Midbrain (tissue), 1 donor: ENCODE measurements around the gene EYS.
"Not testable (repeated sequence)": the region's sequence is repeated elsewhere in the genome, so short reads cannot be mapped to it uniquely, and the experiment has no call there.

Source experiments
- DNase-seq: peaks from one replicate; lab custom pipeline; 2025; lab: John Stamatoyannopoulos, UW

The EYS gene

DNA sequence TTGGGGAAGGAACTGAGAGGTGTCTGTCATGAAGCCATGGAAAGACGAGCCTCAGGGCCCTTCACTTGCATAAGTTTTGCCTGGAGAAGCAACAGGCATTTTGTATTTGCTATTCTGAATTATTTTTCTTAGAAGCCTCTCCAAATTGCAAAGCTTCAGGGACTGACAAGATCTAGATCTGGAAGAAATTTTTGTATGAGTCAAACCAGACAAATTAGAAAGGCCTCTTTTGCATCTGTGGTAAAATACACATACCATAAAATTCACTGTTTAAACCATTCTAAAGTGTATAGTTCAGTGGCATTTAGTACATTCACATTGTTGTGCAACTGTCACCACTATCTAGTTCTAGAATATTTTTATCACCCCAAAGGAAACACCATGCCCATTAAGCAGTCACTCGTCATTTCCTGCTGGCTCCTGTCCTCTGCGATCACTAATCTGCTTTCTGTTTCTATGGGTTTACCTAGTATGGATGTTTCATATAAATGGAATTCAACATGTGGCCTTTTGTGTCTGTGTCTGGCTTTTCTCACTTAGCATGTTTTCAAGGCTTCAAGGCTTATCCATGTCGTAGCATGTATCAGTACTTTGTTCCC lies 1802.3 kb downstream of the EYS start:
- DNase-seq, result no peak

DNA sequence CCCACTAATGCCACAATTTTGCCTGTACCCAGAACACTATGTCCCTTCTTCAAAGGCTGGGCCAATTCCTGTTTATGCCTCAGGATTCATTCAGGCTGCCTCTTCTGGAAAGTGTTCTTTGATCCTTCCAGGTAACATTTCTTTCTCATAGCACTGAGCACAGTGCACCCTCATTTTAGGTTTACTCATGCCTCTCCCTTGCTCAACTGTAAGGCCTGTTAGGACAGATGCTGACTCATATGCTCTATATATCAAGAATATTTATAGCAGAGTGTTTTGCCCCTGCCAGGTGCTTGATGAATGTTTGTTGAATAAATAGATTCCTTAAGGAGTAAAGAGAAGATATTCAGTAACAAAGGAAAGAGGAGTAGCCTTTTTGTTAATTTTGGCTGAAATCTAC lies 1807.5 kb downstream of the EYS start:
- DNase-seq, result no peak

DNA sequence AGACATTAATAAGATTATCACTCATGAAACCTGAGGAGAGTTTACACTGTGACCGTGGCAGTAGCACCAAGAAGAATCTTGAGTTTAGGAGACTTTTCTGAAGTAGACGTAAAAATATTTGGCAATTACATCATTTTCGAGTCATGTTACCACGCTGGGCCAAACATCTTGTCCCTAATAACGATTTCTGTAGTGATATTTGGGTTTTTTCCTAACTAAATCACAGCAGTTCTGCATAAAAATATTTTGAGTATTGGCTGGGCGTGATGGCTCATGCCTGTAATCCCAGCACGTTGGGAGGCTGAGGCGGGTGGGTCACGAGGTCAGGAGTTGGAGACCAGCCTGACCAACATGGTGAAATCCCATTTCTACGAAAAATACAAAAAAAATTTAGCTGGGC lies 1809.1 kb downstream of the EYS start:
- no peak for DNase-seq

DNA sequence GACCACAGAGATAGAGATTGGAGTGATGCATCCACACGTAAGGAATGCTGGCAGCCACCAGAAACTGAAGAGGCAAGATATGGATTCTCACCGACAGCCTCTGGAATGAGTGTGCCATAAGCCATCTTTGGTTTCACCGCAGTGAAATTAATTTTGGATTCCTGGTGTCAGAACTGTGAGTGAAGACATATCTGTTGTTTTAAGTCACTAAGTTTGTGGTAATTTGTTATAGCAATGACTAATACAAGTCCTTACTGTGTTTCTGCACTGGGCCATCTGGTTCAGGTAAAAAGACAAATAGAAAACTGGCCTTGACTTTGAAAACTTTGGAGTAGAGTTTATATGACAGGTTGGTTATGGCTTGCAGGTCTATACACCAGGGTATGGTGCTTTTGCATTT lies 1809.6 kb downstream of the EYS start:
- no peak for DNase-seq

DNA sequence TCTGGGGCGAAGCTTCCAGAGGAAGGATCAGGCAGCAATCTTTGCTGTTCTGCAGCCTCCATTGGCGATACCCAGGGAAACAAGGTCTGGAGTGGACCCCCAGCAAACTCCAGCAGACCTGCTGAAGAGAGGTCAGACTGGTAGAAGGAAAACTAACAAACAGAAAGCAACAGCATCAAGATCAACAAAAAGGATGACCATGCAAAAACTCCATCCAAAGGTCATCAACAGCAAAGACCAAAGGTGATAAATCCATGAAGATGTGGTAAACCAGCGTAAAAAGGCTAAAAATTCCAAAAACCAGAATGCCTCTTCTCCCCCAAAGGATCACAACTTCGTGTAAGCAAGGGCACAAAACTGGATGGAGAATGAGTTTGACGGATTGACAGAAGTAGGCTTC lies 1818.6 kb downstream of the EYS start:
- DNase-seq, result no peak

DNA sequence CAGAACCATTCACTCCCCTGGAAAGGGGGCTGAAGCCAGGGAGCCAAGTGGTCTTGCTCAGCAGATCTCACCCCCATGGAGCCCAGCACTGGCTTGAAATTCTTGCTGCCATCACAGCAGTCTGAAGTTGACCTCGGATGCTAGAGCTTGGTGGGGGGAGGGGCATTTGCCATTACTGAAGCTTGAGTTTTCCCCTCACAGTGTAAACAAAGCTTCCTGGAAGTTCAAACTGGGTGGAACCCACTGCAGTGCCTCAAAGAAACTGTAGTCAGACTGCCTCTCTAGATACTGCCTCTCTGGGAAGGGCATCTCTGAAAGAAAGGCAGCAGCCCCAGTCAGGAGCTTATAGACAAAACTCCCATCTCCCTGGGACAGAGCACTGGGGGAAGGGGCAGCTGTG lies 1819.2 kb downstream of the EYS start:
- not testable (repeated sequence) for DNase-seq

DNA sequence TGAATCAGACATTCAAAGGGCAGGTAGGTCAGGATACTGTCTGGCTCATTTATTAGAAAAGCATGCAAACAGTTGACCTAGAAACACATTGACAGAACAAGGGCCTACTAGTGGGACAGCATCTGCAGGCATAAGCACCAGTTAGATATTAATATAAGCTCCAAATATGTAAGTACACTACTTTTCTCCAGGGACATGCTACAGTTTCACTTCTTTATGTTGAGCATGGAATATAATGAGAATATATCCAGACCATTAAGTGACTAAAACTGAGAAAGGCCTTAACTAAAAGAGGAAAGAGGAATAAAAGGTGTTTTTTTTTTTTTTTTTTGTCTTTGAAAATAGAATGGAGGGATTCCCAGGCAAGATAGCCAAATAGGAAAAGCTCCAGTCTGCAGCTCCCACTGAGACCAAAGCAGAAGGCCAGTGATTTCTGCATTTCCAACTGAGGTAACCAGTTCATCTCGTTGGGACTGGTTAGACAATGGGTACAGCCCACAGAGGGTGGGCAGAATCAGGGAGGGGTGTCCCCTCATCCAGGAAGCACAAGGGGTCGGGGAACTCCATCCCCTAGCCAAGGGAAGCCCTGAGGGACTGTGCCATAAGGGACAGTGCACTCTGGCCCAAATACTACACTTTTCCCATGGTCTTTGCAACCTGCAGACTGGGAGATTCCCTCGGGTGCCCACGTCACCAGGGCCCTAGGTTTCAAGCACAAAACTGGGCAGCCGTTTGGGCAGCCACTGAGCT lies 1819.8 kb downstream of the EYS start:
- DNase-seq, result no peak

DNA sequence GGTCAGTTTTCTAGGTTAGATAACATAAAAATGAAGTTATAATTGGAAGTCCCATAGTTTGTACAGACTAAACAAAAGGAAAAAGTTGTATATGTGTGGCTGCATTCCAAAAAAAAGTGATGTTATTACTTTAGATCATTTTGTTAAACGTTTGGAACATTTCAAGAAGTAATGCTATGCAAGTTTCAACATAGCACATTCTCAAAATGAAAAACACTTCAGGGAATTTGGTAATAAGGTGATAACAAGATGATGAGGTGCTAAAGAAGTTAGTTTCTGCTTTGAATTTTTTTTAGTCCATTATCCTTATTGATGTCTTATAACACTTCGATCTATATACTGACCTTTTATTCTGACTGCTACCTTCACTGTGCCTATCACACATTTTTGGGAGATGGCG lies 1820.7 kb downstream of the EYS start:
- DNase-seq, result no peak

DNA sequence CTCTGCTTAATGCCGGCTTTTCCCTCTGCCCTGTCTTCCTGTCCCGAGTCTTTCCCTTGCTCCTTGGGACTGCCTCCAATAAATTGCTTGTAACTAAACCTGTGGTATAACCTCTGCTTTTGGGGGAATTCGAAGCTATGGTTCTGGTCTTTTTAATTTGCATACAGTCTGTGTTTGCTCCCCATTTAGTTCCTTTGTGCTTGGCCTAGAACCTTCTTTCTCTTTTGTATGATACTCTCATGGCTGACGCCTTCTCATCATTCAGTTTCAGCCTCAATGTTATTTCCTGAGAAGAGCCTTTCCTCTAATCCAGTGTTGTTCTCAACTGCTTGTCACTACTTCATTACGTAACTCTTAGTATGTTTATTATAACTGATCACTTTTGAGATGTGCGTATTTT lies 1823.4 kb downstream of the EYS start:
- DNase-seq, result no peak

DNA sequence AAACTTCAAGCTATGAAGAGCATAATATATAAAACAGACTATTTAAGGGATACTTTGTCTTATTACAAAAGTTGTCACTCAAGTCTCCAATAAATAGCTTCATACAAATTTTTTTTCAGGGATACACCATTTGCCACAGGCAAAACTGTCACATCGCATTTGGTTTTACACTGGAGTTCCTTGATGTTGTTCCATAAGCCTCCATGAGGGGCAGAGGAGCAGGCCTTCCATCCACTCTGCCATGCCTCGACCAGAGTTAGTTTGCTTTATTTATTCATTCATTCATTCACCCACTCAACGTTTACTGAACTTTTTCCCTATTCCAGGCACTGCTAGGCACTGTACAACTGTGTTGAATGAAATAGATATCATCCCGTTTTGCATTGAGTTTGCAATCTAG lies 1824.8 kb downstream of the EYS start:
- DNase-seq, result no peak

DNA sequence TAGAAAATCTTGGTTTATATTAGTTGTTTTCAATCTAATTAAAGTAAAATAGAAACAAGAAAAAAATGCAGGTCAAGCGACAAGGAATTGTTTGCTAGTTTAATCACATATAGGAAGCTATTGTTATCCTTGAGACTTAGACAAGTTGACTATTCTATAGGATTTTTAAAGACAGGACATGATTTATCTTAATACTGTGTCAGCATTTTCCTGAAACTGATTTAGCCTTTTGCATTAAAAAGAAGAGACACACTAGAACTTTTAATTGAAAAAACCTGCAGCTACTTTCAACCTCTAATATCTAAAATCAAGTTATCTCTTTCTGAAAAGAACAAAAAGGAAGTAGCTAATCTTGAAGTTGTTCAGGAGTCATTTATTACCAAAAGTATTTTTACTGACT lies 1825.2 kb downstream of the EYS start:
- no peak for DNase-seq

DNA sequence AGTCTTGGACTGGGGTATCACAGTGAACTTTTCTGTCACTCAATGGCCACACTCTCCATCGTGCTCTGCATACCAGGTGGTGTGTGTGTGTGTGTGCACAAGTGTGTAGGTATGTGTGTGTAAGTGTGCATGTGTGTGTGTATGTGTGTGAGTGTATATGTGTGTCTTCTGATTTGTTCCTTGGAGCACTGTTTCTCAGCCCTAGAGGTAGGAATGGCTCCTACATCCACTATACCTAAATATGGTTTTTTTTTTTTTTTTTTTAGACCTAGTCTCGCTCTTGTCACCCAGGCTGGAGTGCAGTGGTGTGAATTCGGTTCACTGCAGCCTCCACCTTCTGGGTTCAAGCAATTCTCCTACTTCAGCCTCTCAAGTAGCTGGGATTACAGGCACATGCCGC lies 1834.8 kb downstream of the EYS start:
- no peak for DNase-seq

DNA sequence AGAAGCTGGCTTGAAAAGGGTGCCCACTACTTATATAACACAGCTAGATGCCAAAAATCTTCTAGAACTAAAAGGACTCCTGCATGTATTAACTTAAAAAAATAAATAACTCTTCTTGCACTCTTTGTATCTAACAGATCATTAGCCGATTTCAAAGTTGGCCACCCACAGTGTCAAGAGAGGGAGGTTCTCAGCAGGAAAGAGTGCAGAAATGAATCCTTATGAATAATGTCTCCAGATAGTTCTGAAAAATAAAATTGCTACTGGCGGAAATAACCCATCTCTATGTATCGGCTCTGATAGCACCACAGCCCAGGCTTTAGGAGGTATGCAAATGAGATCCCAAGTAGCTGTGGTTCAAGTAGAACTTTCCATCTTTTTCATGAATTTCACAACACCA lies 1838.7 kb downstream of the EYS start:
- no peak for DNase-seq

DNA sequence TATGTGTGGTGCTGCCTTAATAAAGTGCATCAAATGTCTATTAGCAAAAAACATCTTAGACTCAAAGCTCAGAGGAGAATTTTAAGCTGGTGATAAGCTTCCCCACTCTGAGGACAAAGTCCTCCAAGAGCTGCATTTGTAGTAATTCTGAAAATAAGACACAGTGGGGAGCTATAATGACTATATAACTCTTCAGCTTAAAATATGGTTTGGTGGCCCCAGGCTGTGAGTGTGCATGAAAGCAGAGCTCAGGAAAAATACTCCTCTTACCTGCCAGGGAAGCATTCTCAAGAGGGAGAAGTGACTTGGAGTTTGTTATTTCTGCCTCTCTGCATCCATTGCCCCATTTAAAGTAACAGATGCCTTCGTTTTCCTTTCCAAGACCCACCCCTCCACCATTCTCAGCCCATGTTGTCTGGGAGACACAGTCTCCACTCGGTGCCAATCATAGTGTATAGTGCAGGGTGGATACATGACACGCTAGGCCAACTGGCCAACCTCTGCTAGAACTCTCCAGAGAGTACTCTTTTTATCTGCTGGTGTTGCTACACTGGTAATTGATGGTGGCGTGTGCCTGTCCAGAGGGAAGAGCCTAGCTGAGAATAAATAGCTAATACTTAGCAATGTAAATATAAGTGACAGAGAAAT lies 1842.2 kb downstream of the EYS start:
- DNase-seq, result no peak

DNA sequence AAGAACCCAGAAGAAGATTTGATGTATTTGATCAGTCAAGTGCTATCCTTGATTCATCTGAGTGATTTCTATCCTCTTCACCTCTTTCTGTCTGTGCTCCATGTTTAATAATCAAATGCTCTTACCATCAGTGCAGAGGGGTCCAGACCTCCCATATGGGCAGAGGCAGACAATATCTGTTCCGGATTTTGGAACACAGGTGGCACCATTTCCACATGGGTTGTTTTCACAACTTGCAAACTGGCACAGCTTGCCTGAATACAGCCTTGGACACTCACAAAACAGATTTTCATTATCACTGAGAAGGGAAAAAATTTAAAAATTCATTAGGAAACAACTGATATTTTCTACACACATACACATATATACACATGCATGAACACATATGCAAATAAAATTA lies 1843.0 kb downstream of the EYS start:
- no peak for DNase-seq

DNA sequence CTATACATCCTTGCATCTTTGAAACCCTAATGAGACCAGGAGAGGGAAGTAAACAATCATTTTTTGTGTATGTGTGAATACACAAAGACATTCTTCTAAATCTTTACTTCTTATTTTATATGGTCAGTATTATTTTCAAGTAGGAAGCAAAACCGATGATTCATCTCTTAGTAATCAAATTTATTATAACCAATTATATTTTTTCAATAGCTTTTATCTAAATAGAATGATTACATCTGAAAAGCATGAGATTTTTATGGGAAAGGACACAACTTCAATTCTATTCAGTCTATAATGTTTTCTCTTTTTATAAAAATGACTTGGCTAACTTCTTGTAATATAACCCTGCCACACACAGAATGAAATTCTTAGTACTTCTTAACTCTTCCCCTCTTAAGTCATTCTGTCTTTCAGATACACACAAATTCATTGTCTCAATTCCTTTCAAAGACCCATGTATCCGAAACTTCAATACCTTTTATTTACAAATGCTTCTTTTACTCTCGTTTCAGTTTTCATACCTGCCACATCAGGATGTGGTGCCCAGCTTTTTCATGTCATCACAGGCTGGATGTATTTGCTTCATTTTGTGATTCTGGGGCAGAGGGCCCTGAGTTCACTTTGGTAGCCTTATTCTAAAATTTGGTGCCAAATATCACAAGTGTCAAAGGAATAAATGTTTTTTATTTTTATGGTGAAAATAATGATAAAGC lies 1844.4 kb downstream of the EYS start:
- DNase-seq, result no peak

DNA sequence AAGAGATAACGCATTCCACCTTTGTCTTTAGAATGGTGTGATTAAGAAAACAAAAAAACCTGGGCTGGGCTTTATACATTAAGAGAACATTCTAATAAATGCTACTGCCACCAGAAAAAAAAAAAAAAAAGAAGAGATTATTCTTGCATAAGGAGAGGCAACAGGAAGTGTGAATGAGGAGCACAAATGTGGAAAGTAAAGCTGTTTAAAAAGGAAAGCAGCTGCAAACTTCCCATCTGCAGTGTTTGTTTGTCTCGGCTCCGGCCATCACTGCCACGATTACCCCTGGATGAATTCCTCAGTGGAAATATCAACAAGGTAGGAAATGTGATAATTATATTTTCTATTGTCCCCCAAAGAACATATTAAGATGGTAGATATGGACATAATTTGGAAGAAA lies 1847.5 kb downstream of the EYS start:
- DNase-seq, result no peak

DNA sequence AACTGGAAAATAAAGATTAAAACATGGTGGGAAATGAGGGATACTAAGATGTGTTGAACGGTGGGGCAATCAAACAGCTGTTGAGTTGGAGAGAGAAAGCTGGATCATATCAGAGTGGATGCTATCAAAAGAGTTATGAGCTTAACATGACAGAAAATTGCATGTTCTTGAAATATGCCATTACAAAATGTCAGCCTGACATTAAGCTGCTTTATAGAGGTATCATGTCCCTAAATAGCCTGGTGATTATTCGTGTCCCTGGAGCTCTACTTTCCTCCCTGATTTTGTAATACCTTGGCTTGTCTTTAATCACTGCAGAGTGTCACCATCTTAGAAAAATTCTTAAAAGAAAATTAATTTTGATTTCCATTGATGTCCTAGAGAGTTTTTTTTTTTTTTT lies 1848.3 kb downstream of the EYS start:
- DNase-seq, result no peak

DNA sequence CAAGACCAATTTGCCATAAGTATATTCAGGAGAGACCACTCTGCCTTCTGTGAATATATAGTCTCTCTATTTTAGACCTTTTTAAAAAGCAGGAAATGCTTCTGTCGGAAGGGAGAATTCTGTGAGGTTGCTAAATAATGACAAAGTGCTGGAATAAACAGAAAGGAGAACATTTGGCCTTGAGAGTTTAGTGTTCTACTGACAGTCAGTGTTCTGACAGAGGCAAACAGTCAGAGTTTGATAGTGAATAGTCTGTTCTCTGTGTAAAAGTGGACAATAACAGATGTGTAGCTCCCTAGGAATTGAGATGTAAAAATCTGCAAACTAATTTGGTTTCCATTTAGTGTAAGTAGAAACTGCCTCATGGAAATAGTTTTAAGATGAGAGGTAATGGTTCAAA lies 1850.8 kb downstream of the EYS start:
- DNase-seq, result no peak

DNA sequence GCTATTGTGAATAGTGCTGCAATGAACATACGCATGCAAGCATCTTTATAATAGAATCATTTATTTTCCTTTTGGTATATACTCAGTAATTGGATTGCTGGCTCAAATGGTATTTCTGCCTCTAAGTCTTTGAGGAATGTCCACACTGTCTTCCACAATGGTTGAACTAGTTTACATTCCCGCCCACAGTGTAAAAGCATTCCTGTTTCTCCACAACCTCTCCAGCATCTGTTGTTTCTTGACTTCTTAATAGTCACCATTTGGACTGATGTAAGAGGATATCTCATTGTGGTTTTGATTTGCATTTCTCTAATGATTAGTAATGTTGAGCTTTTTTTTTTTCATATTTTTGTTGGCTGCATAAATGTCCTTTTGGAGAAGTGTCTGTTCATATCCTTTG lies 1862.7 kb downstream of the EYS start:
- DNase-seq, result no peak

DNA sequence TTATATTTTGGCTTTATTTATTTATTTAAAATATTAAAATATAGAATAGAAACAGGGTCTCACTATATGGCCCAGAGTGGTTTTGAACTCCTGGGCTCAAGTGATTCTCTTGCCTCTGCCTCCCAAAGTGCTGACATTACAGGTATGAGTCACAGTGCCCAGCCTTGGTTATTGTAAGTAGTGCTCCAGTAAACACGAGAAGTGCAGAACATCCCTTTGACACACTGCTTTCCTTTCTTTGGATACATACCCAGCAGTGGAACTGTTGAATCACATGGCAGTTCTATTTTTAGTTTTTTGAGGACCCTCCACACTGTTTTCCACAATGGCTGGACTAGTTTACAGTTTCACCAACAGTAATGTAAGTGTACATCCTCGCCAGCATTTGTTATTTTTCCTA lies 1867.5 kb downstream of the EYS start:
- DNase-seq, result no peak

DNA sequence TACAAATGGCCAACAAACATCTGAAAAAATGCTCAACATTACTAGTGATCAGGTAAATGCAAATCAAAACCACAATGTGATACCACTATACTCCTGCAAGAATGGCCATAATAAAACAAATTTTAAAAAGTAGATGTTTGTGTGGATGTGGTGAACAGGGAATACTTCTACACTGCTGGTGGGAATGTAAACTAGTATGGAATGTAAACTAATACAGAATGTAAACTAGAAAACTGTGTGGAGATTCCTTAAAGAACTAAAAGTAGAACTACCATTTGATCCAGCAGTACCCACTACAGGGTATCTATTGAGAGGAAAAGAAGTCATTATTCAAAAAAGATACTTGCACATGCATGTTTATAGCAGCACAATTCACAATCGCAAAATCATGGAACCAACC lies 1878.3 kb downstream of the EYS start:
- not testable (repeated sequence) for DNase-seq

DNA sequence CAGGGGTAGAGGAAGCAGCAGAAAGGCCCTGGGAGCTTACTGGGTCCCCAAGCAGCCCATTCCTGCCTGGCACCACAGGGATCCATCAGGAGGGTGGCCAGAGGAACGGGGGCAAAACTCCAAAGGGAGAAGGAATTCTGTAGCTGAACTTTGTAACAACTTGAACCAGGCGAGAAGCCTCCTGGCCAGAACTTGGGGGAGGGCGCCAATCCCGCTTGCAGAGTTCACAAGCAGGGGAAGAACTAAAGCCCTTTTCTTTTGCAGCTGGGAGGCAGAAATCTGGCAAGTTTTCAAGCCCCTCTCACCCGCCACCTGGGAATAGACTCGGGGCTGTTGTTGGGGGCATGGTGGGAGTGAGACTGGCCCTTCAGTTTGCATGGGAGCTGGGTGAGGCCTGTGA lies 1882.3 kb downstream of the EYS start:
- no peak for DNase-seq
